A204.1 (cell line): Measurements from ENCODE around the gene DOCK2.

Experiments
- FAIRE-seq: peaks from 2 replicates; lab custom pipeline; 2012; peaks lifted over from hg19 to GRCh38; lab: Jason Lieb, UNC

DOCK2 gene

DNA sequence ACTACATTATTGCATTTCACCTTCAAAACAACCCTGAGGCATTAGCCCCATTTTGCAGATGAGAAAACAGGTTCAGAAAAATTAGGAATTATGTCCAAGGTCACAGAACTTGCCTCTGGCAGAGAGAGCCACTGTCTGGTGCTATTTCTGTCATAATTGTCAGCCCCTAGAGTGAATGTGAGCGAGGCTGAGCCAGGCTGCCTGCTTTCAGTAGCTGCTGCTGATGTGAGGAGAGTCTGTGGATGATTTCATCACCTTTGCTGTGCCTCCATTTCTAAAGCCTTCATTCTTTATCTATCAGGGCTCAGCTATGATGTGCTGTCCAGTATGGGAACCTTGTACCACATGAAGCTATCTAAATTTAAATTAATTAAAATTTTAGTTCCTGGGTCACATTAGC, 271.8 kb downstream of the DOCK2 start:
- FAIRE-seq, result no peak

GRCh38 chr5:169909945-169910344, 272.9 kb downstream of the DOCK2 start:
- FAIRE-seq, result no peak

DNA sequence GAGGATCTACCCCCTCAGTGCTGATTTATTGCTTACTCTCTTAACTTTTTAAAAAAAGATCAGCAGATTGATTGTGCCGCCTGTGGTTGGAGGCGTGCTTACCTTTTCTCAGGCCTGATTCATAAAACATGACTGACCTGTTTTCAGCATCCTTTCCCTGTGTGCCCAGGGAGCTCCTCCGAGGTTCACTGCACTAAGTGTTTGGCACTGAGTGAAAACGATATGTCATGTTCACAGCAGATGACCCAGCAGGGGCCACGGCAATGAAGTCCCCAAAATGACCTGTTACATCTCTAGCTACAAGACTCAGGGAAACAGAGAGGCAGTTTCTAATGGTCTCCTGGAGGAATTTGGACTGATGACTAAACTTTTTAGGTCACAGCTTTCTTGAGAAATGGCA, 273.3 kb downstream of the DOCK2 start:
- FAIRE-seq, result no peak

DNA sequence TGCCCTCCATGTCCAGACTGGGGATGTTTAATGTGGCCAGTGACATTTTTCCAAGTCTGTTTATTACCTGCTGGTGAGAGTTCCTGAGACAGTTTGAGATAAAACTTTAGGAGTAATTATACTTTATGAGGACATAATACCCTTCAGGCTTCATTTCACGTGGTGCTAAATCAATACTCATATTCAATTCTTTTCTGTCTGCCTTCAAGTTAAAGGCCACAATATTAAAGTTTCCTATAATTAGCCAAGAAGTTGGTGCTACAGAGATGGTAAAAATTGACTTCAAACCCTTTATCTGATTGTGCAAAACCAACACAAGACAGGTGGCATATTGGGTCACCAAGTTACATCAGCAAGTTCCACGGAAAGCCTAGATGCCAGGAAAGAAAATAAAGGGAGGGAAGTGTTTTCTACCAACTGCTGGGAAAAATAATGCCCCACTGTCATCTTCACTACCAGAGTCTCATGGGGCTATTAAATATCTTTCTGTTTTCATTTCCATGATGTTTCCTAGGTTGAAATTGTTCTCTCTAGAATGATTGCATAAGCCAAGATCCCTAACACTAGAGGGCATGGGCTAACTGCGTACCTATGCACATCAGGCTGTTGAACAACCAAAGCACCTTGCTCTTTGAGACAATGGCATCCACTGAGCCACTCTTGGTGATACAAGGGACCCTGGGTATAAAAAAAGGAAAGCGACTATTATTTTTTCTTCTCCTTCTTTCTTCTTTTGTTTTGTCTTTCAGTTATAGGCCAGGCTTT, 274.6 kb downstream of the DOCK2 start:
- FAIRE-seq, result no peak

DNA sequence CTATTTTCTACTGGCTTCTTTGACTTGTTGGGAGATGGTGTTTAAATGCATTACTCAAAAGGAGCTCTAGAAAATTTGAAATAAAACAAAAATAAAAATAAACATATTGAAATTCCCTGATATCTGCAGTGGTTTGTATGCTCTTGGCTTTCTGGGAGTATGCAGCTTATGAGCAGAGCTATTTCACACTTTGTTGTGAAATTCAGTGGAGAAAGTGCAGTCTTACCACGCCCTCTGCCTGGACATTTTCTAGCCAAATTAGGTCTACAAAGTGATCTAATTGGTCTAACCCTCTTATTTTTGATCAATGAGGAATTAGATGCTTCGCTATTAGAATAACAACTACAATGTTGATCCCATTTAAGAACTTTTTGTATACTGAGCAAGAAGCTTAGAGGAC, 276.4 kb downstream of the DOCK2 start:
- FAIRE-seq, result no peak

DNA sequence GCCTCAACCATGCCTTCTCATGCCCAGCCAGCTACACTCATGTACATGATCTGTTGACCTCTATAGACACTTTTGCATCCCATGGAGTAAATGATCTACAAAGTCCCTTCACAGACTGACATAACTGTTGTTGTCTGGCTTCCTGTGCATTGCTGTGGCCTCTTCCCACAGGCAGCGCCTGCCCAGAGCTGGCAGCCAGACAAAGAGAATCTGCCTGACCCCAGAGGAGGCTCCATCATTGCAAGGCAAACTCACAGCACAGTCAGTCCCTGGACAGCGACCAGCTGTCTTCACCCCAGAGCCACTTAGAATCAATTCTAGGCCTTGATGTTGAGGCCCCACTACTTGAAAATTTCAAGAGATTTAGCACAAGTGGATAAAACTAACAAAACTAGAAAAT, 277.7 kb downstream of the DOCK2 start:
- FAIRE-seq, result no peak

- FAIRE-seq, result no peak
Observed at GRCh38 chr5:169917500-169917899, 280.4 kb downstream of the DOCK2 start.

DNA sequence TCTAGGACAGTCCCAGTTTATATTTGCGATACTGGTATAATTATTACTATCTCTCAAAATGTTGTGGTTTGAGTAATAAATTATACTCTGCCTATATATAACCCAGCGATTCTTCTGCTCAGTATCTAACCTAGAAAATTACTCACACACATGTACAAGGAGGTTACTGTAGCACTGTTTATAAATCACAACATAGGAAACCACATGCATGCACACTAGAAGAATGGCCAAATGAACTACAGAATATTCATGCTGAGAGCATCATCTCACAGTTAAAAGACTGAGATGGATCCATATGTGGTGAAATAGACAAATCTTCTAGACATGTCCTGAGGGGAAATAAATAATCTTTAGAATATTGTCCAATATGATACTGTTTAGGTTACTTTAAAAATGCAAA, 281.2 kb downstream of the DOCK2 start:
- no peak for FAIRE-seq

DNA sequence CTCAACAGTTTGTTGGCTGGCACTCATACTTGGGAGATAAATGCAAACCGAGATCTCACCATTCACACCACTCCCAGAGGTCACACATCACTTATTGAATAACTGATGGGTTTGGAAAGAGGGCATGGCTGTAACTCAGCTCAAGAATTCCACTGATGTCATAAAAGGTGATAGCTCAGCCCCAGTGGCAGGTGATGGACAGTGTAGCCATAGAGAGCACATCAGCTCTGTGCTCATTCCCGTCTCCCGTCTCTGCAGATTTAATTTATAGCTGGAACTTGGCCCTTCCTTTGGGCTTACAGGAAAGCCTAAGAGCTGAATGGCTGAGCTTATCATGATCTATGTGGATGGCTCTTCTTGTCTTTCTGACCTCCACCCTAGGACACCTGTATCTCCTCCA, 283.4 kb downstream of the DOCK2 start:
- FAIRE-seq, result no peak

GRCh38 chr5:169921384-169921783, 284.3 kb downstream of the DOCK2 start:
- FAIRE-seq, result no peak

GRCh38 chr5:169921949-169922348, 284.9 kb downstream of the DOCK2 start:
- no peak for FAIRE-seq

DNA sequence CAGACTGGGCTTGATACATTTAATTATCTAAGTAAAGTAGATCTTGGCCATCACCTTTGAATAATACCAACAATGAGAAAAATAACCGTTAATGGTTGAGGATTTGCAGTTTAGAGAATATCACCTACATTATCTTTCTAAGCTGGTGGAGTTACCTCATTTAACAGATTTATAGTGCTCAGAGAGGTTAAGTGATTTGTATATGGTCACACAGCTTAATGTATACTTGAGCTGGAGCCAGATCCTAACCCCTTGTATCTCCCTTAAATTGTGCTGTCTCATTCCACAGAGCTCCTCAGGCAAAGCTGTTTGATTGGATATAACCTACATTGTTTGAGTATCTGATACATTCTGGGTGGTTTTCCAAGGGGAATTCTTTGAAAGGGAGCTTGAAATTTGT, 285.4 kb downstream of the DOCK2 start:
- FAIRE-seq, result no peak

- no peak for FAIRE-seq
Observed at GRCh38 chr5:169923988-169924387, 286.9 kb downstream of the DOCK2 start.

DNA sequence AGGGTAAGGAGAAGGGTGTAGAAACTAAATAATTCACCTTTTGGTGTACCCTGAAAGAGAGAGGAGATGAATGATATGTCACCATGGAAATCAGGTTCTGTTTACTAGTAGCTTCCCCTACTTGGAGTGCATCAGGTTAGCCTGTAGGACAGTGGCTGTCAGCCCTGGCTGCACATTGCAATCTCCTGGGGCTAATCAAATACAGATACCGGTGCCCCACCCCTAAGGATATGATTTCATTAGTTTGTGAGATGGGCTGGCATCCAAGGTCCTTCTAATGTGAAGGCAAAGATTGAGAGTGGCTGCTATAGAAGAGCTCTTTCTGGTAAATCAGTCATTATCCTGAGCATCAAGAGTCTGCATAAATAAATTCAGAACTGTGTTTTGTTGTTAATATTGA, 296.1 kb downstream of the DOCK2 start:
- no peak for FAIRE-seq

DNA sequence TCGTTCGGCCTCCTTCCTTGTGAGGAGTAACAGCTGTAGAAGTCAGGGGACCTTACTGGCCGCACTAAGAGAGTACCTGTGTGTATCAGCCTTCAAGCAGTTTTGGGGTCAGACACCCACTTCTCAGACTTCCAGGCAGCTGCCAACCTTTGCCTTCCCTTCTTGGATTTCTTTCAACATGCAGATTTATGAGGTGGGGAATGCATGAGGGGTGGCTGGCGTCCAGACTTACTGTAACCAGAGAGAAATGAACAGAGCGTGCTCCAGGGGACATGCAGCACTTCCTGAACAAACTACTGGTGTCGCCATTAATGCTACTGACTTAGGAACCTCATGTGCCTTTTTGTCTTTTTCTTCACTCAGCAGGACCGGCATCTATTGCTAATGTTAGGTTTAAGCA, 296.5 kb downstream of the DOCK2 start:
- no peak for FAIRE-seq

GRCh38 chr5:169934990-169935389, 297.9 kb downstream of the DOCK2 start:
- FAIRE-seq, result no peak

GRCh38 chr5:169935762-169936161, 298.7 kb downstream of the DOCK2 start:
- FAIRE-seq, result no peak

- no peak for FAIRE-seq
Observed at GRCh38 chr5:169938439-169938838, 301.4 kb downstream of the DOCK2 start.

DNA sequence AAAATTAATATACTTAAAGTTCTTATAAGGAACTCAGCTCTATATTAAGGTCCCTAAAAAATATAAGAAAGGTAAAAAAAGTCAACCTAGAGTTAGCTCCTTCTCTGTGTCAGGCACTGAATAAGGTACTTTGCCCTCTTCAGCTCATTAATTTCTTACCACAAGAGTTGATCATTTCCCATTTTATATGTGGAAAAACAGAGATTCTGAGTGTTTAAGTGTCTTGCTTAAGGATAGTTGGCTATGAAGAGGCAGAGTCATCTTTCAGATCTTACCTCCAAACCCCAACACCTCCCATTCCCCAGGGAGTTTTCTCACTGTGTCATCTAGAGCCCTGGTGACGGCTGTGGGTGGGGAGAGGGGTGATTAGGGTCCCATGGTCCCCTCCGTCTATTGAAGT, 302.7 kb downstream of the DOCK2 start:
- FAIRE-seq, result no peak

GRCh38 chr5:169941542-169941941, 304.5 kb downstream of the DOCK2 start:
- no peak for FAIRE-seq

GRCh38 chr5:169942181-169942580, 305.1 kb downstream of the DOCK2 start:
- no peak for FAIRE-seq

GRCh38 chr5:169943026-169943425, 306.0 kb downstream of the DOCK2 start:
- no peak for FAIRE-seq

DNA sequence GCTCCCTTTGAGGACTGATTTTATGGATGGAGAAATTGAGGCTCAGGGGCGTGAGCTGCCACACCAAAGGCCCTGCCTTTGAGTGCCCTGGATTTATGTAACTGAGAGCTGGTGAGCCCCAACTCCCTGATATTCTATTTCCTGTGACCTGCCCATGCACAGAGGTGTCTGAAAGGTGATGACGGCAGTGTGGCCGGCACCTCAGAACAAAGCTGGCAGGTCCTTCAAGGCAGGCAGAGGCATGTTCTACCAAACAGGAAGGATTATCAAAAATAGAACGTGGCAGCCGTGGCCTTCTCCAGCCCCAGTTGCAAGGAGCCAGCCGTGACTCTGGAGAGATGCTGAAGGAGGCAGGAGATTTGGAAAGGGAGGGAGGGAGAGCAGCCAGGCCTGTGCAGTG, 307.0 kb downstream of the DOCK2 start:
- FAIRE-seq, result no peak

DNA sequence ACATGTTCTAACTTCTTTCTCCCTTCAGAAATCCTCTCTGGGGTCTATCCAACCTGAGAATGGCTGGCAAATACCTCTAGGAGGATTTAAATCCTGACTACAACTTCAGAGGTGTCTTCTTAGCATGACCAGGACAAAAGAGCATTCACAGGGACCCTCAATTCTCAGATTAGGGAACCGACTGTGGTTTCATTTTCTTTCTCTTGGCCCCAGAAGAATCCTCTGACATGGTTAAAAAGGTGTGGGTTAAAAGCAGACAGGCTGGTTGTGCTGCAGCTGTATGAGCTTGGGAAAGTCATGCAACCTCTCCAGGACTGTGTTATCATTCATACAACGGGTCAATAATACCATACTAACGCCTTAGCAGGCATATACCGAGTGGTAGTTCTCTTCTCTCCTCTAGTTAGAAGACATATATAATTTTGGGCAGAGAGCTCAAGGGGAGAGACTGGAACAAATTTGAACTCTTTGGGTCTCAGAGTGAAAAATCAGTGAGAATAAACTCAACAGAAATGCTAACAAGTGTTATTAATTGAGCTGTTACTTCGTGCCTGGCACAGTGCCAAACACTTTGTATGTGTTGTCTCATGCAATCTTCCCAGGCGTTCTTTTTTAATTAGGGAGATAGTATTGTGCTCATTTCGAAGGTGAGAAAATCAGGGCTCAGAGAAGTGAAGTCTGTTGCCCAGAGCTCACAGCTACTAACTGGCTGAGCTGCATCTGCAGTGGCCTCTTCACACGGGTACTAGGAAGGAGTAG, 308.0 kb downstream of the DOCK2 start:
- no peak for FAIRE-seq
